K562 (cell line): ENCODE data around the gene SND1. TPM values are rescaled to one million over a fixed set of nuclear protein-coding genes. Genes with fewer than 3 reads are reported as not detected.
A peak's percentile ranks its signal among the peaks of the same experiment; 100 is the strongest.

Experiments
- ATF3 ChIP-seq, 2 experiments: fragments of 450-650 bp in 1 of 2; sonication (generic) in 1 of 2; formaldehyde crosslinking in 1 of 2; IDR thresholded peaks in 1 of 2; conservative IDR thresholded peaks in 1 of 2; 2 replicates each; pipeline versions ENCODE4 v1.6.1 to v1.8.1; 2016 to 2023; ENCODE audit warnings: mild to moderate bottlenecking in 2 of 2, moderate library complexity in 2 of 2, inconsistent platforms in 1 of 2, missing genetic modification reagents in 1 of 2
- CBX3 ChIP-seq, 2 experiments: IDR thresholded peaks; 1 replicate in 1 of 2; 2 replicates in 1 of 2; pipeline ENCODE4 v1.6.1; 2012; ENCODE audit warnings: inconsistent platforms in 2 of 2, low read length in 2 of 2, borderline replicate concordance in 1 of 2, control low read depth in 1 of 2
- CHD2 ChIP-seq: IDR thresholded peaks from 2 replicates; pipeline ENCODE4 v1.6.1; 2011; ENCODE audit warnings: low read depth, low read length
- CLOCK ChIP-seq: fragments of 250-450 bp; sonication (Bioruptor Pico); IDR thresholded peaks from 2 replicates; pipeline ENCODE4 v1.4.0; 2020; ENCODE audit warnings: mild to moderate bottlenecking, moderate library complexity, borderline replicate concordance
- EP400 ChIP-seq: fragments of 450-650 bp; IDR thresholded peaks from 2 replicates; pipeline ENCODE4 v1.6.1; 2017; ENCODE audit warnings: antibody characterized with exemption, mild to moderate bottlenecking, moderate library complexity
- FOXA1 ChIP-seq: fragments of 450-650 bp; IDR thresholded peaks from 2 replicates; pipeline ENCODE4 v1.6.1; 2016; ENCODE audit warnings: mild to moderate bottlenecking, borderline replicate concordance
- FOXJ2 ChIP-seq: fragments of 200-800 bp; sonication (Bioruptor generic); IDR thresholded peaks from 2 replicates; pipeline ENCODE4 v1.6.1; 2016; ENCODE audit warnings: missing genetic modification characterization, missing compliant biosample characterization
- HMG20B ChIP-seq: fragments of 250-450 bp; sonication (Bioruptor Pico); IDR thresholded peaks from 2 replicates; pipeline ENCODE4 v1.5.0; 2021; ENCODE audit warnings: mild to moderate bottlenecking
- HOXB6 ChIP-seq: fragments of 250-450 bp; sonication (Bioruptor Pico); IDR thresholded peaks from 2 replicates; pipeline ENCODE4 v1.5.1; 2022; ENCODE audit warnings: mild to moderate bottlenecking, borderline replicate concordance
- JUN ChIP-seq, 2 experiments: sonication (generic) in 1 of 2; formaldehyde crosslinking in 1 of 2; IDR thresholded peaks; 2 replicates each; pipeline versions ENCODE4 v1.6.1 to v1.8.0; 2012 to 2022; ENCODE audit warnings: borderline replicate concordance in 2 of 2, mild to moderate bottlenecking in 2 of 2, improper control_type of control experiment in 1 of 2, low read depth in 1 of 2, low read length in 1 of 2, missing genetic modification reagents in 1 of 2
- KDM4B ChIP-seq, 2 experiments: fragments of 450-650 bp in 1 of 2; sonication (generic) in 1 of 2; IDR thresholded peaks; 2 replicates each; pipeline ENCODE4 v1.6.1; 2016 to 2017; ENCODE audit warnings: borderline replicate concordance in 2 of 2, antibody characterized with exemption in 1 of 2, low read depth in 1 of 2, mild to moderate bottlenecking in 1 of 2
- KLF6 ChIP-seq: fragments of 250-450 bp; sonication (Bioruptor Pico); IDR thresholded peaks from 2 replicates; pipeline ENCODE4 v1.4.0; 2020; ENCODE audit warnings: mild to moderate bottlenecking, moderate library complexity, borderline replicate concordance
- MCM3 ChIP-seq: fragments of 450-650 bp; IDR thresholded peaks from 2 replicates; pipeline ENCODE4 v1.6.1; 2016
- MED1 ChIP-seq: sonication (generic); formaldehyde crosslinking; IDR thresholded peaks from 2 replicates; pipeline ENCODE4 v1.8.1; 2023; ENCODE audit warnings: missing genetic modification reagents, borderline replicate concordance
- MEIS2 ChIP-seq: fragments of 450-650 bp; IDR thresholded peaks from 2 replicates; pipeline ENCODE4 v1.6.1; 2014; ENCODE audit warnings: mild to moderate bottlenecking; ENCODE audit not compliant: partially characterized antibody
- NCOA2 ChIP-seq, 2 experiments: fragments of 450-650 bp; IDR thresholded peaks; 2 replicates each; pipeline ENCODE4 v1.6.1; 2018; ENCODE audit warnings: mild to moderate bottlenecking in 2 of 2, moderate library complexity in 1 of 2; ENCODE audit not compliant: partially characterized antibody in 2 of 2
- POLR3A ChIP-seq: IDR thresholded peaks from 2 replicates; pipeline ENCODE4 v1.6.1; 2011; ENCODE audit warnings: borderline replicate concordance, mild to moderate bottlenecking, moderate library complexity; ENCODE audit not compliant: insufficient read length, insufficient read depth; ENCODE audit errors: extremely low read depth
- PRPF4 ChIP-seq: fragments of 200-400 bp; formaldehyde crosslinking; IDR thresholded peaks from one replicate; pipeline ENCODE4 v1.6.1; 2017; ENCODE audit warnings: low read length, low read depth, mild to moderate bottlenecking; ENCODE audit not compliant: insufficient read depth, poor library complexity, severe bottlenecking
- SMAD4 ChIP-seq: fragments of 250-450 bp; sonication (Bioruptor Pico); conservative IDR thresholded peaks from 2 replicates; pipeline ENCODE4 v1.8.0; 2021; ENCODE audit warnings: inconsistent platforms, mild to moderate bottlenecking, moderate library complexity
- SREBF2 ChIP-seq: sonication (generic); formaldehyde crosslinking; IDR thresholded peaks from 2 replicates; pipeline ENCODE4 v1.4.0; 2020; ENCODE audit warnings: mild to moderate bottlenecking, missing genetic modification reagents
- TAL1 ChIP-seq: fragments of 450-650 bp; IDR thresholded peaks from 2 replicates; pipeline ENCODE4 v1.6.1; 2016; ENCODE audit warnings: mild to moderate bottlenecking
- ZC3H8 ChIP-seq: fragments of 450-650 bp; IDR thresholded peaks from 2 replicates; pipeline ENCODE4 v1.6.1; 2017
- ZNF445 ChIP-seq: fragments of 250-450 bp; sonication (Bioruptor Pico); IDR thresholded peaks from 2 replicates; pipeline ENCODE4 v1.4.0; 2020; ENCODE audit warnings: low read depth, mild to moderate bottlenecking, moderate library complexity
- ZNF766 ChIP-seq: fragments of 200-800 bp; sonication (Bioruptor generic); conservative IDR thresholded peaks from 2 replicates; pipeline ENCODE4 v1.6.1; 2016; ENCODE audit warnings: missing genetic modification characterization, missing compliant biosample characterization
- polyA plus RNA-seq, 8 experiments: library from polyadenylated mRNA; depleted of rRNA in 4 of 8; stranded (reverse) in 5 of 8; unstranded in 3 of 8; fragments of >200 nt; fragmentation: Nextera tagmentation in 2 of 8; fragmentation: Illumina TruSeq in 1 of 8; extraction: Ambion mirVana in 2 of 8; extraction: Trizol in 1 of 8; gene quantifications; 2 replicates each; pipeline versions ENCODE4 v1.2.1 to v1.2.3, GENCODE V29; 2011 to 2014; ENCODE audit warnings: inconsistent platforms in 1 of 8, missing spikeins in 1 of 8
- total RNA-seq, 7 experiments: library from RNA; depleted of rRNA in 6 of 7; stranded (reverse); fragments of >200 nt in 6 of 7; fragmentation: Illumina TruSeq in 2 of 7; extraction: Trizol in 2 of 7; gene quantifications; 2 replicates each; pipeline versions ENCODE4 v1.2.1 to v1.2.3, GENCODE V29; 2011 to 2021; ENCODE audit warnings: low replicate concordance in 1 of 7

Gene SND1
- total and polyA plus RNA-seq, 9 of the 15 experiments (the other 6 are each of a cell fraction or from before 2014, with no cell fraction given) = 46.5 to 307 (median 191) TPM

GRCh38 chr7:127651556-127652332, at the start of gene SND1 (continued):
- peak; percentile 82 for TF ChIP-seq SMAD4 (CRISPR knock-in tag)
- TF ChIP-seq ZNF766 (CRISPR knock-in tag) = peak; percentile 82
- TF ChIP-seq HOXB6 (CRISPR knock-in tag) = no peak; the same call in 1 of the 2 replicates
- peak; percentile 53 for TF ChIP-seq ATF3 (IDR thresholded peaks at IDR 0.05)
- peak; percentile 75 for TF ChIP-seq ATF3 (CRISPR knock-in tag; conservative IDR thresholded peaks at IDR 0.05)
- no peak for TF ChIP-seq FOXA1
- TF ChIP-seq MCM3 = no peak
- peak; percentile 98 for TF ChIP-seq KLF6 (CRISPR knock-in tag)
- no peak for TF ChIP-seq KDM4B (IDR thresholded peaks at IDR 0.05; ENCODE audit: borderline replicate concordance in 2 of 2, low read depth in 1 of 2)
- TF ChIP-seq FOXJ2 (tag) = no peak
- TF ChIP-seq NCOA2 (IDR thresholded peaks at IDR 0.05; ENCODE audit: partially characterized antibody in 2 of 2) = no peak
- TF ChIP-seq EP400 = peak; percentile 99
- peak; percentile 70 for TF ChIP-seq CHD2
- no peak; a peak in 1 of 3 replicates for TF ChIP-seq CBX3 (IDR thresholded peaks at IDR 0.05; ENCODE audit: borderline replicate concordance in 1 of 2, low read length in 2 of 2)
- TF ChIP-seq ZC3H8 = no peak
- TF ChIP-seq JUN (IDR thresholded peaks at IDR 0.05; ENCODE audit: borderline replicate concordance, low read depth, low read length) = no peak
- TF ChIP-seq JUN (CRISPR knock-in tag; IDR thresholded peaks at IDR 0.05; ENCODE audit: borderline replicate concordance) = peak; percentile 82; the same call in 1 of the 2 replicates
- no peak for TF ChIP-seq HMG20B (CRISPR knock-in tag)
- TF ChIP-seq POLR3A = no peak
- no peak for TF ChIP-seq TAL1
- TF ChIP-seq CLOCK (CRISPR knock-in tag) = no peak
- TF ChIP-seq SREBF2 = no peak
- peak; percentile 80 for TF ChIP-seq PRPF4
- TF ChIP-seq MEIS2 = peak; percentile 91
- TF ChIP-seq ZNF445 (CRISPR knock-in tag) = no peak
- TF ChIP-seq MED1 (CRISPR knock-in tag) = no peak
